B cell (primary cell): ENCODE measurements around the gene RRP36.

Experiments
- EZH2 ChIP-seq: IDR thresholded peaks from 2 replicates; pipeline ENCODE4 v1.6.1; 2012; ENCODE audit warnings: borderline replicate concordance, low read depth, mild to moderate bottlenecking, moderate library complexity, low read length; ENCODE audit not compliant: insufficient read depth, poor library complexity, severe bottlenecking
- TF ChIP-seq, protein P1 (sequence below): fragments of 200-600 bp; IDR thresholded peaks from one replicate; pipeline ENCODE4 v1.8.0; 2022; ENCODE audit warnings: antibody characterized with exemption, mild to moderate bottlenecking

DNA sequence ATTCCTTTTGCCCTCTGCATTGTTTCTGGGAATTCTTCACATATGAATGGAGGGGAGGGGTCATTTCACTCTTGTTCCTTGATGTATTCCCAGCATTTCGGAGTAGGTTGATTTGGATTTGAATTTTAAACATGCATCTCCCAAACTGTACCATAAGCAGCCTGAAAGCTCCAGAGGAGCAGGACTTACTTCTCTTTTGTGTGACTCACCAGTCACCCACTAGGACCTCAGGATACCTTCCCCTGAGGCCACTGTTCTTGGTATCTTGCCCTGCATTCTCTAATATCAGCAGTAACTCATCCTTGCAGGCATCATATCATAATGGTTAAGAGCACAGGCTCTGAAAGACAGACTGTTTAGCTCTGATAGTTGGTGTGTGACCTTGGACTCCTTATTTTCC, 37.1 kb downstream of the RRP36 start:
- TF ChIP-seq, protein P1, sequence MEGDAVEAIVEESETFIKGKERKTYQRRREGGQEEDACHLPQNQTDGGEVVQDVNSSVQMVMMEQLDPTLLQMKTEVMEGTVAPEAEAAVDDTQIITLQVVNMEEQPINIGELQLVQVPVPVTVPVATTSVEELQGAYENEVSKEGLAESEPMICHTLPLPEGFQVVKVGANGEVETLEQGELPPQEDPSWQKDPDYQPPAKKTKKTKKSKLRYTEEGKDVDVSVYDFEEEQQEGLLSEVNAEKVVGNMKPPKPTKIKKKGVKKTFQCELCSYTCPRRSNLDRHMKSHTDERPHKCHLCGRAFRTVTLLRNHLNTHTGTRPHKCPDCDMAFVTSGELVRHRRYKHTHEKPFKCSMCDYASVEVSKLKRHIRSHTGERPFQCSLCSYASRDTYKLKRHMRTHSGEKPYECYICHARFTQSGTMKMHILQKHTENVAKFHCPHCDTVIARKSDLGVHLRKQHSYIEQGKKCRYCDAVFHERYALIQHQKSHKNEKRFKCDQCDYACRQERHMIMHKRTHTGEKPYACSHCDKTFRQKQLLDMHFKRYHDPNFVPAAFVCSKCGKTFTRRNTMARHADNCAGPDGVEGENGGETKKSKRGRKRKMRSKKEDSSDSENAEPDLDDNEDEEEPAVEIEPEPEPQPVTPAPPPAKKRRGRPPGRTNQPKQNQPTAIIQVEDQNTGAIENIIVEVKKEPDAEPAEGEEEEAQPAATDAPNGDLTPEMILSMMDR: no peak
- TF ChIP-seq EZH2: no peak
